GM19438 (cell line): ENCODE data around the gene HOXA3.

ENCODE experiments used
- ATAC-seq: cut with Tn5 transposase; IDR thresholded peaks from one replicate; pipeline ENCODE4 v1.9.1; 2021; ENCODE audit warnings: low read depth; ENCODE audit not compliant: unreplicated experiment

The HOXA3 gene

DNA sequence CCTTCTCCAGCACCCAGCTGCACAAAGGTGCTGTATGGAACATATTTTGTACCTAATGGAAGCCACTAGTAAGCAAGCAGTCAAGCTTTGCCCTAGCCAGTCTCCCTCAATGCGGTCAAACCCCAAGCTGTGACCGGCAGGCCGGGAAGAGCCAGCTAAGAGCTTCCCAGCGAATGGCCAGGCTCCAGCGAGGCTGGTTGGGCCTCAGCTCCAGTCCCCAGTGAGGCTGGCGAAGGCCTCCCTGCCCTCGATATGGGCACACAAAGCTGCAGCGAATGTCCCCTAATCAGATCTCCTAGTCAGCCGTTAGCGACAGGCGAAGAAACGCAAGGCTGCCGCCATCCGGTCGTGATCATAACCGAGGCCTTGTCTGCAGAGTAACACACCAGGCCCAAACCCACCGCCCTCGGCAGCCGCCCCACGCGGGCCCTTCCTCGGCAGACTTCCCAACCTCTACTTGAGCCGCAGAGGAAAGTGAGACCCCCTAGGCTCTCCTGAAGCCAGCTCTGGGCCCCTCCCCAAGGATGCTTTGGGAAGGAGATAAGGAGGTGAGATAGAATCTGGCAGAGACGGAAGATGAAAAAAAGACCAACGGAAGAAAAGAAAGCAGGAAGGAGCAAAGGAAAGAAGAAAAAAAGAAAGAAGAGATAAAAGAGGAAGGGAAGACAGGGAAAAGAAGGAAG lies 16.0 kb upstream of the HOXA3 start:
- ATAC-seq, result no peak

DNA sequence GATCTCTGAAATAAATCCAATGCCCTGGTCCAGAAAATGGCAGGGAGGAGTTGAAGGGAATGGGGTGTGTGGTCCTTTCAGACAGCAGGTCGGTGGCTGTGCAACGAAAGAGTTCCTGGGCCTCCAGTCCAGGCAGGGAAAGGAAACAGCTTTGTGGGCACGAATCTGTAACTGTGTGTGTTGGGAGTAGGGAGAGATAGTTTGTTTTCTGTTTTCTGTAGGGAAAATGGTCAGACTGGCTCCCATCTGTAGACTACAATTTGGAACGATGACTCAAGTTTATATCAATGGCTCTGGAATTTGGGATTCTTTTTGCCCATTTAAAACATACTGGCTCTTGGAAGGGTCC lies 15.5 kb upstream of the HOXA3 start:
- no peak for ATAC-seq

DNA sequence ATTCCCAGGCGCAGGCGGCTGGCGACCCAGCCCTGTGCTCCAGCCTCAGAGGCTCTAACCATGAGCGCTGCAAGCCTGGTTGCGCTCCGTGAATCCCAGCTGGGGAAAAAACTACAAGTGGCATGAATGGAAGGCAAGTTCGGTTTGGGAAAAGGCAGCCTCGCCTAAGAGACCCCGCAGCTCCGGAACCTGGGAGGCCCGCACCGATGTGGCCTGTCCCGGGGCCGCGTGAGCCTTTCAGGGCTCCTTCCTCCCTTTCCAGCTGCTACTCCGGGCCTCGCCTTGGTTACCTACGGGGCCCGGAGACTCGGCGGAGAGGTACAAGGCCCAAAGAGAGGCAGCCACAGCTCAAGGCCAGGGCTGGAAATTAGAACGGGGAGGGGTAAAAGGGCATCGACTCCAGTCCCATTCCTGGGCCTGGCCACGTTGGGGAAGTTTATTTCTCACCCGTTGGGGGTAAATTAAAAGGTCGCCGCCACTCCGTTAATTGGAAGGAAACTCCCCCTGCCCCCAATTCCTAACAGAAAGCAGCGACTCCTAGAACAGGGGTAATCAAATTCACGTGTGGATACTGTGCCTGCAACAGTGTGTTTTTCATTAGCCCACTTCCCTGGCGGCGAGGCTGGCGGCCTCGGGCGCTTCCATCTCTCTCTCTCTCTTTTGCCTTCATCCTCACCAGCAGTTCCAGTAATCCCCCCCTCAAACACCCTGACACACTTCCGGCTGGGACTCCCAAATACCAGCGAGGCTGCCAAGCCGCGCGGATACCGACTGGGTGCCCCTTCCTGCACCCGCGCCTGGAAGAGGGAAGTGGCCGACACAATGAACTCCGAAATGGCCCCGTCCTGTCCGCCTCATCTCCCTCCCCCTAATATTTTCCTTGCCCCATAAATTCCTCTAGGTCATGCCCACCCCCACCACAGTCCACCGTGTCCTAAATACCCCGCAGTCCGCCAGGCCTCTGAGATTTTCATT lies 14.4 kb upstream of the HOXA3 start:
- ATAC-seq, result no peak

DNA sequence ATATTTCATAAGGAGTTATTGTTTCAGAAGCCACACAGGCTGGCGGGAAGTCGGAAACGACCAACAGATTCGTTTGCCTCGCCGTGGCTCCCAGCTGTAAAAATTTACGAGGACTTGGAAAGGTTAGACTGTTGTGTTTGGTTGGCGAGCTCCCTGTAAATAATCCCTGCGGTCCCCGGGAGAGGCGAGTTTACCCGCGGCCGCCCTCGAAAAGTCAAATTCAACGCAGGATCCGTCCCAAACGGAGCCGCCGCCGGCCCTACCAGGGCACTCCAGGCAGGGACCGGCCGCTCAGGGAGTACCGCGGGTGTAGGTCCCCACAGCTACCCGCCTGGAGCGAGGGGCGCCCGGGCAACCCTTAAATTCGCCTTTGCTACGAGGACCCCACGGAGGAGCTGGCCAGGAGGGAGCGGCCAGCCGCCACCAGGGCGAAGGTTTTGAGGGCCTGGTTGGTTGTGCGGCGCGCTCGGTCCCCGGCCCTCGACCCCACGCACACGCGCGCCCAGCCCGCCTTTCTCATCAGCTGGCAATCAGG lies 13.7 kb upstream of the HOXA3 start:
- ATAC-seq, result no peak

DNA sequence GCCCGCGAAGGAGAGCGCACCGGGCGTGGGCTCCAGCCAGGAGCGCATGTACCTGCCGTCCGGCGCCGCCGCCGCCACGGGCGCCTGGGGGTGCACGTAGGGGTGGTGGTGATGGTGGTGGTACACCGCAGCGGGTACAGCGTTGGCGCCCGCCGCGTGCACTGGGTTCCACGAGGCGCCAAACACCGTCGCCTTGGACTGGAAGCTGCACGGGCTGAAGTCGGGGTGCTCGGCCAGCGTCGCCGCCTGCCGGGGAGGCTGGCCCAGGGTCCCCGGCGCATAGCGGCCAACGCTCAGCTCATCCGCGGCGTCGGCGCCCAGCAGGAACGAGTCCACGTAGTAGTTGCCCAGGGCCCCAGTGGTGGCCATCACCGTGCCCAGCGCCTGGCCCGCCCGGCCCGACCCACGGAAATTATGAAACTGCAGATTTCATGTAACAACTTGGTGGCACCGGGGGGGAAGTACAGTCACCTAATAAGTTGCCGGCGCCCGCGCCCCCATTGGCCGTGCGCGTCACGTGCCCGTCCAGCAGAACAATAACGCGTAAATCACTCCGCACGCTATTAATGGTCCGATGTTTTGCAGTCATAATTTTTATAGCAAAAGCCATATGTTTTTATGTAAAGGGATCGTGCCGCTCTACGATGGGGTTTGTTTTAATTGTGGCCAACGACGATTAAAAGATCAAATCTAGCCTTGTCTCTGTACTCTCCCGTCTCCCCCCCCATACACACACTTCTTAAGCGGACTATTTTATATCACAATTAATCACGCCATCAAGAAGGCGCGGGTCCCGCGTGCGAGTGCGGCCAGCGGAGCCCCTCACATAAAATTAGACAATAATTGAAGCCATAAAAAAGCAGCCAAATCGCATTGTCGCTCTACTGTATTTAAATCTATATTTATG lies 13.0 kb upstream of the HOXA3 start, which contains the start of gene HOXA9:
TSS of gene HOXA9 (minus strand) at position 449 of the 907 bp plus-strand sequence. CDS start at position 369, 80 bp downstream.
- no peak for ATAC-seq

DNA sequence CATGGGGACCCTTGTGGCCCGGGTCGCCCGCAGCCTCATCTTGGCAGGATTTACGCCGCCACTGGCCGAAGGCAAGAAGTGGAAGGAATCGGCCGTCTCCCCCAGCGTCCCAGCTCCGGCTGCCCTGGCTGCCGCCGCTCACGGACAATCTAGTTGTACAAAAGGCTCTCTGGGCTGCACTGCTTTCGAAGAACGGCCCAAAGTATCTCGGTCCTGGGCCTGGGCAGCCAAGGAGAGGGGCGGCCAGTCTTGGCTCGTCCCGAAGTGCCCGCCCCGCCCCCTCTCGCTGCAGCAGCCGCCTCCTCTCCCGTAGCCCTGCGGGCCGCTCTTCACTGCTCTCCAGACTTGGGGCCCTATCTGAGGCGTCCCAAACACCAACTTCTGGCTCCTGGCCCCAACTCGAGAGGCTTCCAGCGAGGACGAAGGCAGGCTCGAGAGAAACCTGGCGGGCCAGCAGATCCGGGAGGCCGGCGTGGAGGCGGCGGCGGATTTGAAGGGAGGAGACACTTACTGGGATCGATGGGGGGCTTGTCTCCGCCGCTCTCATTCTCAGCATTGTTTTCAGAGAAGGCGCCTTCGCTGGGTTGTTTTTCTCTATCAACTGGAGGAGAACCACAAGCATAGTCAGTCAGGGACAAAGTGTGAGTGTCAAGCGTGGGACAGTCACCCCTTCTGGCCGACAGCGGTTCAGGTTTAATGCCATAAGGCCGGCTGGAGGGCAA lies 12.1 kb upstream of the HOXA3 start:
- no peak for ATAC-seq

DNA sequence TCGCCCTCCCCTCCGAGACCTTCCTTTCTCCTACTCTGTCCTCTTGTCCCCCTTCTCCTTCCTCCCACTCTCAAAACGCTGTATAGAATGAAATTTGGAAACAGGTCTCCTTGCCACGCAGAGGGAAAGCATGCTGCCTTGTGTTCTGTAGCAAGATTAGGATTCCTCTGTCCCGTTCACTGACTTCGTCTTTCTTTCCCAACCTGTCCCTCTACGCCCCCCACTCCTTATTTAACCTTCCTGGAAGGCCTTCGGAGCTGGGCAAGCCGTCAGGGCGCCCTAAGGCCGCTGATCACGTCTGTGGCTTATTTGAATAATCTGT lies 11.6 kb upstream of the HOXA3 start:
- no peak for ATAC-seq

DNA sequence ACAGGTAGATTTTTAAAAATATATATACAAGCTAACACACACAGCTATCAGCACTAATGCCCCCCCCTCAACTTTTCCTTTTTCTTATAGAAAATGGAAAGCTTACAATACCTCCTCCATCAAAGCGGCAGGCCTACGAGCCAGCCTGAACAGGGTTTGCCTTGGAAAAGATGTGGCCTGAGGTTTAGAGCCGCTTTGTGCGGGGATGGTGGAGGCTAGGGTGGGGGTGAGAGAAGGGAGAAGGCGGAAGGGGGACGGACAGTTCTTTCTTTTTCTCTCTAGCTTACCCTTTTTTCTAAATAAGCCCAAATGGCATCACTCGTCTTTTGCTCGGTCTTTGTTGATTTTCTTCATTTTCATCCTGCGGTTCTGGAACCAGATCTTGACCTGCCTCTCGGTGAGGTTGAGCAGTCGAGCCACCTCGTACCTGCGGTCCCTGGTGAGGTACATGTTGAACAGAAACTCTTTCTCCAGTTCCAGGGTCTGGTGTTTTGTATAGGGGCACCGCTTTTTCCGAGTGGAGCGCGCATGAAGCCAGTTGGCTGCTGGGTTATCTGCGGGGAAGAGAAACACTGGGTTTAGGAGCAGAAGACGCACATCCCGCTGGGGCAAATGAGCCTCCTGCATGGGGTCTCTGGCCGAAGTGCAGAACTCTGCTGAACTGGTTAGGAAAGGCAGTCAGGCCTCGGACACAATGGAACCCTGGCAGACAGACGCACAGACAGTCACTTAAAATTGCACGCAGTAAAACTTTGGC lies 11.1 kb upstream of the HOXA3 start:
- no peak for ATAC-seq

DNA sequence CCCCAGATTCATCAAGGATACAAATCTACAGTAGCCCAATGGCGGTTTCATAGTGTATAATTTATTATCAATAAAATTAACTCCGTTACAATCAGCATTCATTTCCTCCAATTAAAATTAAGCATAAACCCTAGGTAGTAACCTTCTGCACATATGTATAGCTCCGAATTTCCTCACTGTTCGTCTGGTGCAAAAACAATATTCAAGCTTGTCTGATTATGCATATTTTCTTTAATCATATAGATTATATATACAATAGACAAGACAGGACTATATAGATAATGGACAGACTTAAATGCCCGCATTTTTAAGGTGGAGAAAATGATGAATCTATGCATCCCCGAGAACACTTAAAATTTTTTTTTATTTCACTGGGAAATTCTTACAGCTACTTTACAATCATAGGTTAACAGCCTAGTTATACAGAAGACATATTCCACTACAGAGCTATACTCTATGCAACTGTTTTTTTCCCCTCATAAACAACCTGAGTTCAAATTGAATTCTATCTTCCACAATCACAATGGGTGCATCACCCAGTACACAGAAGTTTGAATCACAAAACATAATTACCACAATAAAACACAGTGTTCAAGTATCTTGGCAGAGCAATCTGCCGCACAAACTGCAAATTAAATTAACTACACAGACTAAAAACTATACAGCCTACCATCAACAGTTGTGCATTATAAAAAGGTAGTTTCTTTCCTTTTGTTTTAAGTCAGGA lies 10.3 kb upstream of the HOXA3 start:
- no peak for ATAC-seq

DNA sequence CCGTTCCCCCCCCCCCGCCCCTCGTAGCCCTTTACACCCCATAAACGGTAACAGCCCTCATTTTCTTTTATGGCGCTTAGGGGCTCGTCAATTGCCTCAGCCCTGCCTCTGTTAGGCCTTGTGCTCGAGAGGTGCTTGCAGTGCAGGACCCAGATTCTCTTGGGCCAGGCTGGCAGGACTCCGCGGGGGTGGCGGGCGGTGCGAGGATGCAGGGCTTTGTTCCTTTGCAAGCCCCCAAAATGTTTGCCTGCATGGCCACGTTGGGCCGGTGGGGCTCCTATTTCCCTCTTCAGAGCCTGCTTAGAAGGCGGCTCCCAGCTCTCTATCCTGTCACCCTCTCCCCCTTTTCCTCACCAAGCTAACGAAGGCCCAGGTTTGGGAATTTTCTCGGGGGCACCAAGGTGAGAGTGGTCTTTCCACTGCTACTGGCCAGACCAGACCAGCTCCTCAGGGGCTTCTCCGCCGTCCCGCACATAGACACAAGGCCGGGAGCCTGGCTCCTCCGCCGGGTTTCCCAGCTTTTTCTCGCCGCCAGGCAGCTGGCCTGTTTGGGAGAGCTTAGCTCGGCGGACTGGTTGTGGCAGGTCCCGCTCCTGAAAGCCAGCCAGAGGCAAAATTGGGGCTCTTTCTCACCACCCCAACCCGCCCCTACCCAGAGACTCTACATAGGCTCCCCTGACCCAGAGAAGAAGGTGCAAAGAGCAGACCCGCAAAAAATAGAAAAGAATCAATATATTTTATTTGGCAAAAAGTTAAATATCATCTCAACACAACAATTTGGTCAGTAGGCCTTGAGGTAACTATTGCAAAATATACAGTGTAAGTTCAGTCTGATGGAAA lies 9.6 kb upstream of the HOXA3 start:
- ATAC-seq, result no peak

DNA sequence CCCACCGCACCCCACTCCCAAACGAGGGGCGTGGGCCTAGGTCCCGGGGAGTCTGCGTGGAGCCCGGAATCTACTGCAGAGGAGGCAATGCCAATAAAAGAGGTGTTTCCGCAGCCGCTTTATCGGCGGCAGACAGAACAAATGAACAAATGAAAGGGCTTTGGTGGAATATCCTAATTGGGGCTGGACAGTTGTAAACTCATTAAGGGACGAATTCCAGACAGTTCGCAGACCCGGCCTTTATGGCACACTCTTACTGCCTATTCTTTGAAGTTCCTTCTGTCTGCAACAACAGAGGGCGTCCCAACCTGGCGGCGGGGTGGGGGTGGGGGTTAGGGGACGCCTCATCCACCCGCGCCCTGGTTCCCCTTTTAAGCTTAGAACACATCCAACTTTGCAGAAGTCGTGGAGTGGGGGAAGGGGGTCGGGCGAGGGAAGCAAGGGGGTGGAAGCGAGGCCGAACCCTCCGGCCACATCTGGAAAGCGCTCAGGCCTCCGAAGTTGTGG lies 8.9 kb upstream of the HOXA3 start:
- ATAC-seq, result no peak

DNA sequence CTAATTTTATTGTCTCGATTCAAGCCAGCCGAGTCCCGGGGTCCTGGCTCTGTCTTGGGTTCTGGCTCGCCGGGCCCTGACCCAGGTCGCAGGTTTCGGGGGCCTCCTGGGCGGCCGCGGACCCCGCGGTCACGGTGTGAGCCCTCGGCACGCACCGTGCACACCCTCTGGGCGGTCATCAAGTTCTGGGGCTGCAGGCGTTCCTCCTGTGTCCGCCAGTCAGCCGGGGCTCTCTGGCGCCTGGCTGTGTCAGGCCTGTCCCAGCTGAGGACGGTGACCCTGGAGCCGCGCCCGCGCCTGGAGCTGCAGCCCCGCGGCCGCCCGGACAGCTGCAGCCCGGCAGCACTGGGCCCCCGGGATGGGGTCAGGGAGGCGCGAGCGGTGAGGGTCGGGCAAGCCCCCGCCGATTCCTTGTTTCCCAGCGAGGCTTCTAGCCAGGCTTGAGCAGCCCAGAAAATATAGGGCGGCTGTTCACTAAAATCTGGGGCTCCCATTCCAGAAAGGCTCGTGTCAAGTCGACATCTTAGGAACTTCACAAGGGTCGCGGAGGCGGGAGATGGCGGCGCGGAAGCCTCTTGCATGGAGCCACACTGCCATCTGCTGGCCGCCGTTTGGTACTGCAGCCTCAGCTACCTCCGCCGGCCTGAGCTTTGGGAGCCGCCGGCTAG lies 8.3 kb upstream of the HOXA3 start:
- ATAC-seq, result peak; percentile 46

DNA sequence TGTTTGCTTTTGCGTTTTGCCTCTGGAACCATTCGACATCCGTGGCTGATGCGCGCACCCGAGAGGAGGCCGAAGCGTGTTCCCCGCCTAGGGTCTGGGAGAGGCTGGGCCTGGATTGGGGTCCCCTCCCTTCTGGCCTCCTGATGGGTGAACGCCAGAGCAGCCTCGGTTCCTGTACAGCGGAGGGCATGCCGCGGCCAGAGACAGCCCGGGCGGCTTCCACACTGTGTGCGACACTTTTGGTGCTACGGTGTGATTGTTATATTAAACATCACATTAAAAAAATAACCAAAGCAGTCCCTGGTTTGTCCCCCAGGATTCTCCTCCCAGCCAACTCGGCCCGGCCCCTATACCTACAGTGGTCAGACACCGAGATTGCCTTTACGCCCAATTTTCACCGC lies 7.8 kb upstream of the HOXA3 start:
- ATAC-seq, result no peak

DNA sequence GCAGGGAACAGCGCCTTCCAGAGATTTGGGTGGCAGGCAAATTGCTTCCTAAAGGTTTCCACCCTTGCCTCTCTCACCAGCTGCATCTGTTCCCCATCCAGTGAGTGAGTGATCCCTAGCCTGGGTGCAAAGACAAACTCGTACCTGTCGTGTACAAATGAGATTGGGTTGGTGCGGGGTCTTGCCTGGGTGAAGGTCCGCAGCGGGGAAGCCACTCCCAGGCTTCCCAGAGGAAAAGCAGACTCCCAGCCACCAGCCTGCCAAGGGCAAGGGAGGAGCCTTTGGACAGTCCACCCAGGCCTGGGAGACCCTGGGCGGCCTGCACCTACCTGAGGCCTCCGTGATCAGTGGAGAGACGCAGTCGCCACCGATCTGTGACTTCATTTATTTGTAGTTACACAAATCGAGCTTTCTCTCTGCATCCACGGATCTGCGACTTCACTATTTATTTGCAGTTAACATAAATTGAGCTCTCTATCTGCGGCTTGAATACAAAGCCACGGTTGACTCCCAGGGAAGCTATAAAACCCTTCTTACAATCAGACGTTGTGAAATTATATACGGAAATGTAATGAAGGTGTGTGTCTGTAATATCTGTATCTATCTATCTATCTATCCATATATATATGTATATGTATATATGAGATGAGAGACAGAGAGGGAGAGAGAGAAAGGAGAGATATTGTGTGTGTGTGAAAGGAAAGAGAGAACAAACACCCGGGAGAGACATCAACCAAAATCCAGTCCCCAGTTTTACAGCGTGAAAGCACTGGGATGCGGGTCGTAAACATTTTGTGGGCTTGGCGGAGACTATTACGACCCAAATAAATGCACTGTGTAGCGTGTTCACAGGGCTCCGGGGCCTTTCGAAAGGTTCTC lies 7.1 kb upstream of the HOXA3 start:
- no peak for ATAC-seq

DNA sequence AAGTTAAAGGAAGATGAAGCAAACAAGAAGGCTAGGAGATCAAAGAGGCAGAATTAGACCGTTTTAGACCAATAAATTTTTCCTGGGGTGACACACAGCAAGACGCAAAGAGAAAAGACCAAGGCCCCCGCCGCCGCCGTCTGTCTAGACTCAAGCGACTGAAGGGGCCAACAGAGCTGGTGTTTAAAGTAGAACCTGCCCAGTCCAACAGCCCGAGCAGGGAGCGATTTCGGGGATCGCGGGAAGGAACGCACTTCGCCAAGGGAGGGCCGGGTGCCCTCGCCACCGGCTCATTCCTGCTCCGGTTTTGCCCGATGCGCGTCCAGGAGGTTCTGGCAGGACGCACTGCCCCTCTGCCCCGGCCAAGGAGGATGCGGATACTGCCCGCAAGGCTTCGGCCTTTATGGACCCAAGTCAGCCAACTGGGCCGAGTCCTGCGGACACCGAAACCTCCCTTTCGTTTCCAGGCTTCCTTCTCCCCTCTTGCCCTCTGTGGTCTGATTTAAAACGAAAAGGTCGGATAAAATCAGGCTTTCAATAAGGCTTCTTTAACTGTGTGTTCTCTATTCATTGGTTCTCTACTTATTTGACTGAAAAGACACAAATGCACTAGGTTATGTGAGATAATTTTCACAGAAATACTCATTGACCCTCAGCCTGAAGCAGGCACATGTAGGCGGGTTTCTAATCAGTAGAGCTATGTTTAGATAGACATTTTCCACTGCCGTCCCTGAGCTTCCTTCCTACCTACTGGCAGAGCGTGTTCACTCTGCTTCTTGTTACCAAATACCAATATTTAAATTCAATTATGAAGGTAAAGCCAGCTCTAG lies 6.3 kb upstream of the HOXA3 start:
- ATAC-seq, result no peak
